WI38 (cell line): ENCODE measurements around the gene CEACAM7.
"Not testable (repeated sequence)": the region's sequence is repeated elsewhere in the genome, so short reads cannot be mapped to it uniquely, and the experiment has no call there.

Source experiments
- H3K4me3 ChIP-seq: 2 replicates; pipeline ENCODE4 v1.5.1; 2011; ENCODE audit warnings: low read depth, mild to moderate bottlenecking, control low read depth, low read length
- CTCF ChIP-seq: IDR thresholded peaks from 2 replicates; pipeline ENCODE4 v1.5.1; 2012; ENCODE audit warnings: low read depth, mild to moderate bottlenecking, control low read depth, low read length

Gene CEACAM7

DNA sequence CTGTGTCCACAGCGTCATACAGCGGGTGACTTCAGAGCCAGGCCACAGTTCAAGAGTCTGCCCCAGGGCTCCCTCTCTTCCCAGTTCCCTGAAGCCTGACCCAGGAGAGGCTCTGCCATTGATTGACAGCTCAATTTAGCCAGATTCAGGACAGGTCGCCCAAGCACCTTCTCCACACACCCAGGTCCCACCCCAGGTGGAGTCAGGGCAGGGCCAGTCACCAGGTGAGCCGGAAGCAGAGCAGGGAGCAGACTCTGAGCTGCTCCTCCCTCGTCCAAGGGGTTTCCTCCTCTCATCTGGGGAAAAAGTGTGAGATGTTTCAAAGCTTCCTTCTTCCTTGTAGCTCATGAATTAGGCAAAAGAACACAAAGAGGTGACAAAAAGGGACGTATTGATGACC is 5.6 kb downstream of the CEACAM7 start:
- no peak overlapping the region for H3K4me3 ChIP-seq
- TF ChIP-seq CTCF: no peak

GRCh38 chr19:41671486-41671885 is 16.6 kb downstream of the CEACAM7 start:
- no peak overlapping the region for H3K4me3 ChIP-seq
- TF ChIP-seq CTCF: no peak

DNA sequence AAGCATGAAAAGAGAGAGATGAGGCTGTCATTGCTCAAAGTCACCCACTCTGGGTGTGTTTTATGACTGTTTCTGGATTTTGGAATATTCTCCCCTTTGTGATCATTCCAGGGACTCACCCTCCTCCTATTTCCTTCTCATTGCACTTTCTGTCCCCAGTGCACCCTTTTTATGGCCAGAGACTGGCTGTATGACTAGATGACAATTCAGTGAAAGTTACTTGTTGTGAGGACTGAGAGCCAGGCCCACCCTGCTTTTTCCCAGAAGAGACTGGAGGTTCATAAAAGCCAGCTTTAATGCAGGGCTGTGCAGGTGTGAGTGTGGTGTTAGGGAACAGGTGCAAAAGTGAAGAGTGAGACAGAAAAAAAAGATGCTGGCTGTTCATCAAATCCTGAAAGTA is 17.3 kb downstream of the CEACAM7 start:
- H3K4me3 ChIP-seq: no peak overlapping the region
- no peak for TF ChIP-seq CTCF

- TF ChIP-seq CTCF: no peak
- no peak overlapping the region for H3K4me3 ChIP-seq
These were observed 19.8 kb downstream of the CEACAM7 start for GRCh38 chr19:41668315-41668714.

DNA sequence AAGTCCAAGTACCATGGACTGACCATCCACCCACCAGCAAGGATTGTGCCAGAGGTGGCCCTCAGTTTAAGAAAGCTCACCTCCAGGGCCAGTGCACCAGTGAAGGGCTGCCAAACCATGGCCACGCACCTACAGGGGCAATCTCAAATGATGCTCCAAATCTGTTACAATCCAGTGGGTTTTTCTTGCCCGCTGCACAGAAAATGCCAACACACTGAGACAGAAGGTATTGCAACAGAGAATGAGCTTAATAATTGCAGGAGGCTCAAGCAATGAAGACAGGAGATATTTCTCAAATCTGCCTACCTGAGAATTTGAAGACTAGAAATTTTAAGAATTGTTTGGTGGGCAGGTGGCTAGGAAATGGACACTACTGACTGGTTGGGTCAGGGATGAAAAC is 22.0 kb downstream of the CEACAM7 start:
- no peak overlapping the region for H3K4me3 ChIP-seq
- no peak for TF ChIP-seq CTCF

DNA sequence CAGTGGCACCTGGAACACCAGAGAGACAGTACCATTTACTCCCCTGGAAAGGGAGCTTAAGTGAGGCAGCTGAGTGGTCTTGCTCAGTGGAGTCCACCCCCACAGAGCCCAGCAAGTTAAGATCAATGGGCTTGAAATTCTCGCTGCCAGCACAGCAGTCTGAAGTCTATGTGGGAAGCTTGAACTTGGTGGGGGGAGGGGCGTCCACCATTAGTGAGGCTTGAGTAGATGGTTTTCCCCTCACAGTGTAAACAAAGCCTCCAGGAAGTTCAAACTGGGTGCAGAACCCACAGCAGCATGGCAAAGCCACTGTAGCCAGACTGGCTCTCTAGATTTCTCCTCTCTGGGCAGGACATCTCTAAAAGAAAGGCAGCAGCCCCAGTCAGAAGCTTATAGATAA is 30.9 kb downstream of the CEACAM7 start:
- TF ChIP-seq CTCF: no peak
- H3K4me3 ChIP-seq: no peak overlapping the region

DNA sequence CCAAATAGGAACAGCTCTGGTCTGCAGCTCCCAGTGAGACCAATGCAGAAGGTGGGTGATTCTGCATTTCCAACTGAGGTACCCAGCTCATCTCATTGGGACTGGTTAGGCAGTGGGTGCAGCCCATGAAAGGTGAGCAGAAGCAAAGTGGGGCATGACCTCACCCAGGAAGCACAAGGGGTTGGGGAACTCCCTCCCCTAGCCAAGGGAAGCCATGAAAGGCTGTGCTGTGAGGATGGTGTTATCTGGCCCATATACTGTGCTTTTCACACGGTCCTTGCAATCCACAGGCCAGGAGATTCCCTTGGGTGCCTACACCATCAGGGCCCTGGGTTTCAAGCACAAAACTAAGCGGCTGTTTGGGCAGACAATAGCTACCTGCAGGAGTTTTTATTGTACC is 31.3 kb downstream of the CEACAM7 start:
- H3K4me3 ChIP-seq: not testable (repeated sequence)

- no peak for TF ChIP-seq CTCF
- no peak overlapping the region for H3K4me3 ChIP-seq
These were observed 35.8 kb downstream of the CEACAM7 start for GRCh38 chr19:41652250-41652649.
